IMR-90 (cell line): ENCODE results near the gene ADTRP.

Experiments used
- BHLHE40 ChIP-seq: fragments of 150-350 bp; IDR thresholded peaks from 2 replicates; pipeline ENCODE4 v1.6.1; 2016; ENCODE audit warnings: mild to moderate bottlenecking, low read depth, low read length
- FOS ChIP-seq: fragments of 150-350 bp; IDR thresholded peaks from 2 replicates; pipeline ENCODE4 v1.6.1; 2016; ENCODE audit warnings: low read depth, low read length

GRCh38 chr6:11796829-11797228 is 18.2 kb upstream of the ADTRP start:
- TF ChIP-seq FOS (no peak), BHLHE40 (no peak)
